Cardiac muscle cell (in vitro differentiated cells and primary cell): Measurements from ENCODE around the gene CEMIP. TPM values are rescaled to one million over a fixed set of nuclear protein-coding genes. Genes with fewer than 3 reads are reported as not detected.

ENCODE experiments used
- DNase-seq, 2 donors: peaks; one replicate each; pipeline versions ENCODE4 v3.0.0 to v3.0.0-alpha.2; 2010 to 2017; ENCODE audit warnings: low read depth in 1 of 2, low spot score in 1 of 2
- H3K27ac ChIP-seq: fragments of 200-600 bp; sonication (generic); 2 replicates; pipeline ENCODE4 v1.5.1; 2016
- H3K27me3 ChIP-seq: fragments of 200-600 bp; sonication (generic); 2 replicates; pipeline ENCODE4 v1.6.0; 2016; ENCODE audit warnings: control low read depth
- H3K36me3 ChIP-seq: fragments of 200-600 bp; sonication (generic); 2 replicates; pipeline ENCODE4 v1.5.1; 2016; ENCODE audit warnings: control low read depth
- H3K4me1 ChIP-seq: fragments of 200-600 bp; sonication (generic); 2 replicates; pipeline ENCODE4 v1.8.1; 2017; ENCODE audit warnings: low read depth, mild to moderate bottlenecking, mixed run types
- H3K4me3 ChIP-seq: fragments of 200-600 bp; sonication (generic); 2 replicates; pipeline ENCODE4 v1.5.1; 2016; ENCODE audit warnings: mild to moderate bottlenecking
- H3K9me3 ChIP-seq: fragments of 200-600 bp; sonication (generic); 2 replicates; pipeline ENCODE4 v1.5.1; 2017; ENCODE audit warnings: low read depth, mild to moderate bottlenecking, control low read depth
- CTCF ChIP-seq: IDR thresholded peaks from 2 replicates; pipeline ENCODE4 v1.5.1; 2012; ENCODE audit warnings: low read depth, mild to moderate bottlenecking, low read length
- polyA plus RNA-seq: library from polyadenylated mRNA; unstranded; fragments of >200 nt; fragmentation: Nextera tagmentation; extraction: Ambion mirVana; gene quantifications from 2 replicates; pipeline ENCODE4 v1.2.1, GENCODE V29; 2016
- total RNA-seq: library from RNA; depleted of rRNA; stranded (reverse); fragments of >200 nt; gene quantifications from 2 replicates; pipeline ENCODE4 v1.2.3, GENCODE V29; 2016

The CEMIP gene
- total and polyA plus RNA-seq, 2 experiments from 2014 or later: 0.12 to 1.9 TPM

GRCh38 chr15:80732818-80733217 lies 46.4 kb upstream of the CEMIP start:
- no peak overlapping the region for H3K27ac ChIP-seq
- DNase-seq: peak in 1 of 2 donors; percentile 18
- H3K27me3 ChIP-seq: no peaks in the 10 kb centered on the region
- no peak for TF ChIP-seq CTCF
- no peak overlapping the region for H3K4me3 ChIP-seq
- H3K36me3 ChIP-seq: no peaks in the 10 kb centered on the region
- H3K9me3 ChIP-seq: no peaks in the 10 kb centered on the region
- H3K4me1 ChIP-seq: peaks cover 9% of the 10 kb centered on the region

- Histone ChIP-seq H3K9me3 (no peaks in the 10 kb centered on the region), H3K27ac (no peak overlapping the region), H3K4me3 (no peak overlapping the region), H3K27me3 (no peaks in the 10 kb centered on the region), H3K4me1 (peaks cover 9% of the 10 kb centered on the region), H3K36me3 (no peaks in the 10 kb centered on the region)
- DNase-seq: no peak
- TF ChIP-seq CTCF: no peak
Observed at GRCh38 chr15:80733460-80733859, 45.7 kb upstream of the CEMIP start.

- no peak for TF ChIP-seq CTCF
- no peak for DNase-seq
- H3K27ac ChIP-seq: no peak overlapping the region
Observed at GRCh38 chr15:80735344-80735743, 43.8 kb upstream of the CEMIP start.

GRCh38 chr15:80736560-80736959 lies 42.6 kb upstream of the CEMIP start:
- no peak for TF ChIP-seq CTCF
- peaks cover 9% of the 10 kb centered on the region for H3K4me1 ChIP-seq
- peak in 1 of 2 donors; percentile 34 for DNase-seq
- H3K9me3 ChIP-seq: no peaks in the 10 kb centered on the region
- no peaks in the 10 kb centered on the region for H3K36me3 ChIP-seq
- H3K27me3 ChIP-seq: no peaks in the 10 kb centered on the region
- H3K27ac ChIP-seq: no peak overlapping the region
- H3K4me3 ChIP-seq: no peak overlapping the region

More at GRCh38 chr15:80735344-80735743, 43.8 kb upstream of the CEMIP start:
- no peaks in the 10 kb centered on the region for H3K27me3 ChIP-seq
- H3K36me3 ChIP-seq: no peaks in the 10 kb centered on the region
- peaks cover 9% of the 10 kb centered on the region for H3K4me1 ChIP-seq
- no peak overlapping the region for H3K4me3 ChIP-seq
- H3K9me3 ChIP-seq: no peaks in the 10 kb centered on the region

- Histone ChIP-seq H3K4me3 (no peak overlapping the region), H3K27me3 (no peaks in the 10 kb centered on the region), H3K4me1 (no peaks in the 10 kb centered on the region), H3K27ac (no peak overlapping the region), H3K9me3 (no peaks in the 10 kb centered on the region), H3K36me3 (no peaks in the 10 kb centered on the region)
- DNase-seq: no peak
- TF ChIP-seq CTCF: no peak
Observed at GRCh38 chr15:80739919-80740318, 39.3 kb upstream of the CEMIP start.

- no peak for TF ChIP-seq CTCF
- no peaks in the 10 kb centered on the region for H3K4me1 ChIP-seq
Observed at GRCh38 chr15:80742081-80742480, 37.1 kb upstream of the CEMIP start.

More at GRCh38 chr15:80742081-80742480, 37.1 kb upstream of the CEMIP start:
- H3K27ac ChIP-seq: no peak overlapping the region
- H3K4me3 ChIP-seq: no peak overlapping the region
- no peaks in the 10 kb centered on the region for H3K36me3 ChIP-seq
- H3K27me3 ChIP-seq: no peaks in the 10 kb centered on the region
- no peaks in the 10 kb centered on the region for H3K9me3 ChIP-seq
- DNase-seq: no peak
